H1 (cell line): Measurements from ENCODE around the gene RGS11. TPM values are rescaled to one million over a fixed set of nuclear protein-coding genes. Genes with fewer than 3 reads are reported as not detected.

Source experiments
- EGR1 ChIP-seq: IDR thresholded peaks from 2 replicates; pipeline ENCODE4 v1.6.1; 2011; ENCODE audit warnings: low read depth, low read length, borderline replicate concordance
- PHF8 ChIP-seq: fragments of 200-600 bp; sonication (generic); conservative IDR thresholded peaks from 2 replicates; pipeline ENCODE4 v1.7.1; 2012; ENCODE audit warnings: low read depth, mild to moderate bottlenecking, inconsistent platforms, low read length, moderate library complexity
- POLR2AphosphoS5 ChIP-seq: IDR thresholded peaks from 2 replicates; pipeline ENCODE4 v1.6.1; 2011; ENCODE audit warnings: low read depth, low read length
- SP4 ChIP-seq: IDR thresholded peaks from 2 replicates; pipeline ENCODE4 v1.6.1; 2012; ENCODE audit warnings: low read length, inconsistent platforms
- TAF7 ChIP-seq: optimal IDR thresholded peaks from 2 replicates; pipeline ENCODE3; 2011; ENCODE audit warnings: low read depth, mild to moderate bottlenecking, inconsistent platforms, low read length, moderate library complexity, borderline replicate concordance
- polyA plus RNA-seq, 7 experiments: library from polyadenylated mRNA; depleted of rRNA in 3 of 7; stranded (reverse) in 5 of 7; unstranded in 2 of 7; fragments of >200 nt in 5 of 7; fragments of 200-250 nt in 2 of 7; gene quantifications; 1 replicate in 5 of 7; 2 replicates in 1 of 7; 4 replicates in 1 of 7; pipeline versions ENCODE4 v1.2.1 to v1.2.3, GENCODE V29; 2011 to 2013; ENCODE audit warnings: missing spikeins in 2 of 7, mixed read lengths in 2 of 7
- total RNA-seq: library from RNA; stranded (reverse); fragmentation: NEBNext Ultra II Directional; extraction: Animal tissue kit (Norgen Biotek cat#: 25700); gene quantifications from 2 replicates; pipeline ENCODE4 v1.2.1, GENCODE V29; 2021

RGS11 gene
- total and polyA plus RNA-seq, 2 of the 8 experiments (the other 6 are each of a cell fraction or from before 2014, with no cell fraction given) = 0.84 to 1.2 TPM

- no peak for TF ChIP-seq EGR1
- no peak for TF ChIP-seq PHF8
- no peak for TF ChIP-seq TAF7
- TF ChIP-seq POLR2AphosphoS5 = no peak
- TF ChIP-seq SP4 = no peak
These were observed 12.5 kb upstream of the RGS11 start (continued) for GRCh38 chr16:287981-288920.
